Spleen (tissue), 7 donors: ENCODE measurements around the gene LITAF.

Experiments
- CTCF ChIP-seq, 11 experiments: fragments of 200-600 bp in 7 of 11; fragments of 450-650 bp in 4 of 11; sonication (generic) in 4 of 11; IDR thresholded peaks in 8 of 11; conservative IDR thresholded peaks in 3 of 11; 1 replicate in 7 of 11; 2 replicates in 4 of 11; pipeline versions ENCODE4 v1.4.0 to v1.8.0; 2016 to 2021; ENCODE audit warnings: antibody characterized with exemption in 11 of 11, inconsistent platforms in 4 of 11, mild to moderate bottlenecking in 1 of 11
- POLR2A ChIP-seq, 3 donors: fragments of 450-650 bp; IDR thresholded peaks; one replicate each; pipeline ENCODE4 v1.5.1; 2017; ENCODE audit warnings: antibody characterized with exemption in 3 of 3, mild to moderate bottlenecking in 1 of 3
- POLR2AphosphoS5 ChIP-seq, 3 donors: sonication (generic); formaldehyde crosslinking; IDR thresholded peaks; one replicate each; pipeline ENCODE4 v1.5.1; 2017; ENCODE audit warnings: antibody characterized with exemption in 3 of 3
- donor health status: DM: no; HTN: no; CAD: no; lungs with moderate emphysema.
- donor health status: DM: no; HTN: no; CAD: no.
- donor health status: DM: no; HTN: no; CAD: no.

- TF ChIP-seq CTCF (IDR thresholded peaks at IDR 0.05 in 8 of 11, conservative IDR thresholded peaks at IDR 0.05 in 3 of 11) (no peak), POLR2A (IDR thresholded peaks at IDR 0.05) (no peak), POLR2AphosphoS5 (IDR thresholded peaks at IDR 0.05) (no peak)
These were observed 4.4 kb downstream of the LITAF start for GRCh38 chr16:11582157-11582814.
